GM13977 (cell line): ENCODE measurements around the gene BBS10.

Experiments
- DNase-seq: peaks from one replicate; pipeline ENCODE4 v3.0.0; 2012; ENCODE audit warnings: low spot score
- CTCF ChIP-seq: IDR thresholded peaks from 2 replicates; pipeline ENCODE4 v1.5.1; 2012; ENCODE audit warnings: mild to moderate bottlenecking, control low read depth; ENCODE audit not compliant: insufficient read depth; ENCODE audit errors: extremely low read depth, missing control alignments
- in situ Hi-C: fragments of 300-500 bp; cut with MboI; formaldehyde crosslinking; loops from one replicate; pipeline ENCODE4 v1.12.0; 2022; ENCODE audit warnings: low sequenced_read_pairs, low pct_unique_long_range_greater_than_20kb, mixed read lengths, inconsistent platforms; ENCODE audit not compliant: unreplicated experiment

The BBS10 gene

GRCh38 chr12:76316468-76316867 lies 31.7 kb downstream of the BBS10 start:
- TF ChIP-seq CTCF = no peak
- DNase-seq = no peak
- in situ Hi-C loops = no loop called here

- in situ Hi-C loops = no loop called here
- TF ChIP-seq CTCF = no peak
- no peak for DNase-seq
Observed at GRCh38 chr12:76313299-76313698, 34.9 kb downstream of the BBS10 start.

GRCh38 chr12:76312315-76312714 lies 35.9 kb downstream of the BBS10 start:
- no peak for TF ChIP-seq CTCF
- in situ Hi-C loops = no loop called here
- DNase-seq = no peak

- in situ Hi-C loops = no loop called here
- TF ChIP-seq CTCF = no peak
- no peak for DNase-seq
Observed at GRCh38 chr12:76311796-76312195, 36.4 kb downstream of the BBS10 start.

GRCh38 chr12:76310110-76310509 lies 38.1 kb downstream of the BBS10 start:
- DNase-seq = no peak
- in situ Hi-C loops = no loop called here
- no peak for TF ChIP-seq CTCF

GRCh38 chr12:76308866-76309265 lies 39.3 kb downstream of the BBS10 start:
- in situ Hi-C loops = no loop called here
- DNase-seq = no peak
- TF ChIP-seq CTCF = no peak

GRCh38 chr12:76307083-76307482 lies 41.1 kb downstream of the BBS10 start:
- in situ Hi-C loops = no loop called here
- TF ChIP-seq CTCF = no peak
- DNase-seq = no peak
